LNCaP clone FGC (cell line): ENCODE measurements around the gene LHFPL6.

ENCODE experiments used
- DNase-seq: peaks from one replicate; pipeline ENCODE4 v3.0.0-alpha.2; 2011; ENCODE audit warnings: low read depth
- H3K4me3 ChIP-seq: 2 replicates; pipeline ENCODE4 v1.5.1; 2011; ENCODE audit warnings: mild to moderate bottlenecking, low read depth, low read length, control low read depth
- CTCF ChIP-seq: IDR thresholded peaks from 2 replicates; pipeline ENCODE4 v1.5.1; 2012; ENCODE audit warnings: mild to moderate bottlenecking; ENCODE audit not compliant: control insufficient read depth, insufficient read depth; ENCODE audit errors: extremely low read depth

Gene LHFPL6

GRCh38 chr13:39415008-39415802 lies 187.8 kb downstream of the LHFPL6 start:
- peak; percentile 10; the same call in 1 of the 2 replicates for TF ChIP-seq CTCF
- no peak overlapping the region for H3K4me3 ChIP-seq
- DNase-seq: no peak

GRCh38 chr13:39414339-39414738 lies 188.7 kb downstream of the LHFPL6 start:
- H3K4me3 ChIP-seq: no peak overlapping the region
- TF ChIP-seq CTCF: no peak
- no peak for DNase-seq

- DNase-seq: no peak
- TF ChIP-seq CTCF: no peak
- no peak overlapping the region for H3K4me3 ChIP-seq
Measured at GRCh38 chr13:39411511-39411910, 191.5 kb downstream of the LHFPL6 start.

GRCh38 chr13:39410964-39411363 lies 192.0 kb downstream of the LHFPL6 start:
- TF ChIP-seq CTCF: no peak
- no peak overlapping the region for H3K4me3 ChIP-seq
- no peak for DNase-seq

GRCh38 chr13:39410096-39410901 lies 192.7 kb downstream of the LHFPL6 start:
- no peak for DNase-seq
- TF ChIP-seq CTCF: no peak
- no peak overlapping the region for H3K4me3 ChIP-seq

- no peak for TF ChIP-seq CTCF
- H3K4me3 ChIP-seq: no peak overlapping the region
- DNase-seq: no peak
Measured at GRCh38 chr13:39408512-39408911, 194.5 kb downstream of the LHFPL6 start.
